HepG2 (cell line): ENCODE results near the gene LGALS4.

Experiments
- ARHGAP35 ChIP-seq: sonication (generic); formaldehyde crosslinking; IDR thresholded peaks from 2 replicates; pipeline ENCODE4 v1.9.0; 2022; ENCODE audit warnings: mild to moderate bottlenecking, inconsistent platforms, moderate library complexity, missing genetic modification reagents, borderline replicate concordance
- FOXK1 ChIP-seq: sonication (generic); formaldehyde crosslinking; IDR thresholded peaks from 2 replicates; pipeline ENCODE4 v1.4.0; 2020; ENCODE audit warnings: low read depth, missing genetic modification reagents, borderline replicate concordance
- PBX2 ChIP-seq: IDR thresholded peaks from 2 replicates; pipeline ENCODE4 v1.6.1; 2016; ENCODE audit warnings: control low read depth
- PRDM4 ChIP-seq: sonication (generic); formaldehyde crosslinking; IDR thresholded peaks from 2 replicates; pipeline ENCODE4 v1.9.0; 2021; ENCODE audit warnings: missing genetic modification reagents, borderline replicate concordance
- RBM22 ChIP-seq: fragments of 200-400 bp; formaldehyde crosslinking; optimal IDR thresholded peaks from 2 replicates; pipeline ENCODE3; 2017; ENCODE audit warnings: mild to moderate bottlenecking, low read length, moderate library complexity
- TF ChIP-seq, protein P1 (sequence below): sonication (generic); formaldehyde crosslinking; IDR thresholded peaks from 2 replicates; pipeline ENCODE4 v1.4.0; 2020; ENCODE audit warnings: missing genetic modification reagents, mild to moderate bottlenecking, borderline replicate concordance

DNA sequence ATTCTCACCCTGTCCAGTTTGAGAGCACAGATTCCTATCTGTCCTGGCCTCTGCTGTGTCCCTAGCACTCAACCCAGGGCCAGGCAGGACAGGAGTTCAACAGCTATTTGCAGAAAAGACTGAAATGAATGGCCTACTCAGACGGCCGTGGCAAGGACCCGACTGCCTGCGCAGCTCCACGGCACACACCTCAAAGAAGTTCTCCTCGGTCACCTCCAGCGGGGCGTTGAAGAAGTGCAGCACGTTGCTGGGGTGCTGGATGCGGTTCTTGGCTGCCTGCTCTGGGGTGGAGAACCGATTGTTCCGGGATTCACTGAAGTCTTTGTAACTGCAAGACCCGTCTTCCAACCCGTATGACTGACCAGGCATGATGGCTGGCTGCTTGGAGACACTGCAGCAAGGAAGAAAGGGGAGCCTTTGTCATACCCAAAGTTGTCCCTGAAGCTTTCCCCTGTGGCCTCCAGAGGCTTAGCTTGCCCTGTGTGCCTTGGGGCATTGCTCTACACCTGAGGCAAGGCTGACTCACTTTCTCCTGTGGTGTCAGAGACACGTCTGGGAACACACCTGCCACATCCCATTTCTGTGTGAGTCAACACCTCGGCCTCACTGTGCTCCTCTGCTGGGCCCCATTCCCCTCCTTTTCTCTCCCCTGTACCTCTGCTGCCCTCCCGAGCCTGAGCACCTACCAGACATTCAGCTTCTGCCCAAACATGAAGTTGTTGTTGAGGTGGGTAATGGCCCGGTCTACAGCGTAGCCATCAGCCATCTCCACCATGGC, 25.7 kb upstream of the LGALS4 start:
- TF ChIP-seq PBX2 (CRISPR knock-in tag) (no peak), PRDM4 (no peak), RBM22 (no peak), FOXK1 (CRISPR knock-in tag) (no peak), ARHGAP35 (CRISPR knock-in tag) (no peak)
- TF ChIP-seq, protein P1, sequence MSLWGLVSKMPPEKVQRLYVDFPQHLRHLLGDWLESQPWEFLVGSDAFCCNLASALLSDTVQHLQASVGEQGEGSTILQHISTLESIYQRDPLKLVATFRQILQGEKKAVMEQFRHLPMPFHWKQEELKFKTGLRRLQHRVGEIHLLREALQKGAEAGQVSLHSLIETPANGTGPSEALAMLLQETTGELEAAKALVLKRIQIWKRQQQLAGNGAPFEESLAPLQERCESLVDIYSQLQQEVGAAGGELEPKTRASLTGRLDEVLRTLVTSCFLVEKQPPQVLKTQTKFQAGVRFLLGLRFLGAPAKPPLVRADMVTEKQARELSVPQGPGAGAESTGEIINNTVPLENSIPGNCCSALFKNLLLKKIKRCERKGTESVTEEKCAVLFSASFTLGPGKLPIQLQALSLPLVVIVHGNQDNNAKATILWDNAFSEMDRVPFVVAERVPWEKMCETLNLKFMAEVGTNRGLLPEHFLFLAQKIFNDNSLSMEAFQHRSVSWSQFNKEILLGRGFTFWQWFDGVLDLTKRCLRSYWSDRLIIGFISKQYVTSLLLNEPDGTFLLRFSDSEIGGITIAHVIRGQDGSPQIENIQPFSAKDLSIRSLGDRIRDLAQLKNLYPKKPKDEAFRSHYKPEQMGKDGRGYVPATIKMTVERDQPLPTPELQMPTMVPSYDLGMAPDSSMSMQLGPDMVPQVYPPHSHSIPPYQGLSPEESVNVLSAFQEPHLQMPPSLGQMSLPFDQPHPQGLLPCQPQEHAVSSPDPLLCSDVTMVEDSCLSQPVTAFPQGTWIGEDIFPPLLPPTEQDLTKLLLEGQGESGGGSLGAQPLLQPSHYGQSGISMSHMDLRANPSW (CRISPR knock-in tag): no peak
